Activated CD4-positive, alpha-beta memory T cell treated with anti-CD3 and anti-CD28 coated beads for 36 hours (primary cell): ENCODE results near the gene CEP131. TPM values are rescaled to one million over a fixed set of nuclear protein-coding genes. Genes with fewer than 3 reads are reported as not detected.
"Not testable (repeated sequence)": the region's sequence is repeated elsewhere in the genome, so short reads cannot be mapped to it uniquely, and the experiment has no call there.

Experiments used
- CTCF ChIA-PET: fragments of 350-600 bp; sonication (Branson Sonifier 250); formaldehyde crosslinking; loops from one replicate; lab custom pipeline; 2021; ENCODE audit warnings: antibody characterized with exemption, inconsistent platforms; lab: Charles Lee
- POLR2A ChIA-PET: fragments of 350-600 bp; sonication (Branson Sonifier 250); formaldehyde crosslinking; loops from one replicate; lab custom pipeline; 2021; ENCODE audit warnings: antibody characterized with exemption; lab: Charles Lee
- DNase-seq: peaks from one replicate; pipeline ENCODE4 v3.0.0-alpha.2; 2020
- H3K27ac Mint-ChIP-seq: one replicate; pipeline ENCODE4 v1.8.0; 2021; ENCODE audit warnings: mixed read lengths
- H3K27me3 Mint-ChIP-seq: one replicate; pipeline ENCODE4 v1.8.0; 2021; ENCODE audit warnings: mixed read lengths
- H3K36me3 Mint-ChIP-seq: one replicate; pipeline ENCODE4 v1.8.0; 2021; ENCODE audit warnings: mixed read lengths
- H3K4me1 Mint-ChIP-seq: one replicate; pipeline ENCODE4 v1.8.0; 2021; ENCODE audit warnings: low read depth, mixed read lengths
- H3K4me3 Mint-ChIP-seq: one replicate; pipeline ENCODE4 v1.8.0; 2021; ENCODE audit warnings: mild to moderate bottlenecking, mixed read lengths
- H3K9me3 Mint-ChIP-seq: one replicate; pipeline ENCODE4 v1.8.0; 2021; ENCODE audit warnings: mixed read lengths
- intact Hi-C: fragments of 100-400 bp; cut with micrococcal nuclease; formaldehyde crosslinking; loops from one replicate; pipeline ENCODE4 v1.15.1; 2023
- total RNA-seq, 2 experiments: library from RNA; stranded (reverse); gene quantifications; one replicate each; pipeline ENCODE4 v1.2.3, GENCODE V29; 2021

Gene CEP131
- total RNA-seq, 2 experiments from 2014 or later, result 11.1 to 11.3 TPM

- H3K27me3 Mint-ChIP-seq, result peaks cover 25% of the 10 kb centered on the region
- CTCF ChIA-PET, result no interaction called here
- DNase-seq, result no peak
- no peaks in the 10 kb centered on the region for H3K4me1 Mint-ChIP-seq
- no peaks in the 10 kb centered on the region for H3K9me3 Mint-ChIP-seq
- no peak overlapping the region for H3K27ac Mint-ChIP-seq
- POLR2A ChIA-PET, result no interaction called here
- no peak overlapping the region for H3K4me3 Mint-ChIP-seq
- H3K36me3 Mint-ChIP-seq, result no peaks in the 10 kb centered on the region
- intact Hi-C loops, result no loop called here
Observed at GRCh38 chr17:81162491-81162890, 60.3 kb downstream of the CEP131 start.

- Mint-ChIP-seq H3K27ac (no peak overlapping the region), H3K9me3 (no peaks in the 10 kb centered on the region), H3K4me1 (no peaks in the 10 kb centered on the region), H3K36me3 (no peaks in the 10 kb centered on the region), H3K4me3 (no peak overlapping the region), H3K27me3 (peaks cover 21% of the 10 kb centered on the region)
- DNase-seq, result no peak
- ChIA-PET CTCF (no interaction called here), POLR2A (no interaction called here)
- intact Hi-C loops, result no loop called here
Observed at GRCh38 chr17:81161972-81162371, 60.8 kb downstream of the CEP131 start.

- H3K4me3 Mint-ChIP-seq, result no peak overlapping the region
- no peaks in the 10 kb centered on the region for H3K4me1 Mint-ChIP-seq
- ChIA-PET POLR2A (no interaction called here), CTCF (no interaction called here)
- peaks cover 21% of the 10 kb centered on the region for H3K27me3 Mint-ChIP-seq
- DNase-seq, result no peak
- intact Hi-C loops, result no loop called here
- H3K36me3 Mint-ChIP-seq, result no peaks in the 10 kb centered on the region
- H3K27ac Mint-ChIP-seq, result no peak overlapping the region
- H3K9me3 Mint-ChIP-seq, result no peaks in the 10 kb centered on the region
Observed at GRCh38 chr17:81161536-81161935, 61.2 kb downstream of the CEP131 start.

GRCh38 chr17:81160747-81161453 is 61.9 kb downstream of the CEP131 start:
- Mint-ChIP-seq H3K27ac (no peak overlapping the region), H3K4me3 (no peak overlapping the region), H3K4me1 (no peaks in the 10 kb centered on the region), H3K27me3 (peaks cover 21% of the 10 kb centered on the region), H3K9me3 (no peaks in the 10 kb centered on the region), H3K36me3 (no peaks in the 10 kb centered on the region)
- POLR2A ChIA-PET, result no interaction called here
- no peak for DNase-seq
- CTCF ChIA-PET, result no interaction called here
- intact Hi-C loops, result no loop called here

GRCh38 chr17:81160306-81160705 is 62.5 kb downstream of the CEP131 start:
- Mint-ChIP-seq H3K4me1 (no peaks in the 10 kb centered on the region), H3K4me3 (no peak overlapping the region), H3K9me3 (no peaks in the 10 kb centered on the region), H3K27me3 (peaks cover 21% of the 10 kb centered on the region), H3K36me3 (no peaks in the 10 kb centered on the region), H3K27ac (no peak overlapping the region)
- ChIA-PET CTCF (no interaction called here), POLR2A (no interaction called here)
- intact Hi-C loops, result no loop called here
- no peak for DNase-seq

- Mint-ChIP-seq H3K27me3 (peaks cover 18% of the 10 kb centered on the region), H3K4me1 (no peaks in the 10 kb centered on the region), H3K36me3 (no peaks in the 10 kb centered on the region), H3K9me3 (no peaks in the 10 kb centered on the region), H3K27ac (no peak overlapping the region), H3K4me3 (no peak overlapping the region)
- POLR2A ChIA-PET, result no interaction called here
- no peak for DNase-seq
- CTCF ChIA-PET, result no interaction called here
- intact Hi-C loops, result no loop called here
Observed at GRCh38 chr17:81159611-81160265, 63.0 kb downstream of the CEP131 start.

- no peak overlapping the region for H3K4me3 Mint-ChIP-seq
- H3K27ac Mint-ChIP-seq, result no peak overlapping the region
- peaks cover 12% of the 10 kb centered on the region for H3K27me3 Mint-ChIP-seq
- ChIA-PET CTCF (no interaction called here), POLR2A (no interaction called here)
- H3K9me3 Mint-ChIP-seq, result no peaks in the 10 kb centered on the region
- no peaks in the 10 kb centered on the region for H3K36me3 Mint-ChIP-seq
- DNase-seq, result no peak
- intact Hi-C loops, result no loop called here
- H3K4me1 Mint-ChIP-seq, result no peaks in the 10 kb centered on the region
Observed at GRCh38 chr17:81158688-81159590, 63.8 kb downstream of the CEP131 start.

- no peak for DNase-seq
- peaks cover 4% of the 10 kb centered on the region for H3K4me1 Mint-ChIP-seq
- H3K27ac Mint-ChIP-seq, result no peak overlapping the region
- H3K36me3 Mint-ChIP-seq, result no peaks in the 10 kb centered on the region
- no peaks in the 10 kb centered on the region for H3K9me3 Mint-ChIP-seq
- ChIA-PET CTCF (no interaction called here), POLR2A (no interaction called here)
- H3K27me3 Mint-ChIP-seq, result peaks cover 11% of the 10 kb centered on the region
- intact Hi-C loops, result no loop called here
- H3K4me3 Mint-ChIP-seq, result no peak overlapping the region
Observed at GRCh38 chr17:81157848-81158687, 64.7 kb downstream of the CEP131 start.

GRCh38 chr17:81156866-81157805 is 65.6 kb downstream of the CEP131 start:
- no peaks in the 10 kb centered on the region for H3K36me3 Mint-ChIP-seq
- intact Hi-C loops, result no loop called here
- H3K4me1 Mint-ChIP-seq, result peaks cover 7% of the 10 kb centered on the region
- POLR2A ChIA-PET, result no interaction called here
- no peaks in the 10 kb centered on the region for H3K9me3 Mint-ChIP-seq
- peaks cover 10% of the 10 kb centered on the region for H3K27me3 Mint-ChIP-seq
- CTCF ChIA-PET, result interaction anchor here (0.7 kb wide), 1 partner anchor 362 kb away, joined by 3 read pairs; no protein-coding TSS in a partner anchor
- no peak for DNase-seq
- H3K27ac Mint-ChIP-seq, result no peak overlapping the region
- no peak overlapping the region for H3K4me3 Mint-ChIP-seq

GRCh38 chr17:81154961-81155360 is 67.8 kb downstream of the CEP131 start:
- intact Hi-C loops, result no loop called here
- ChIA-PET POLR2A (no interaction called here), CTCF (no interaction called here)
- Mint-ChIP-seq H3K27me3 (peaks cover 4% of the 10 kb centered on the region), H3K9me3 (no peaks in the 10 kb centered on the region), H3K4me3 (no peak overlapping the region), H3K4me1 (peaks cover 7% of the 10 kb centered on the region), H3K36me3 (no peaks in the 10 kb centered on the region), H3K27ac (no peak overlapping the region)
- DNase-seq, result no peak

- H3K27ac Mint-ChIP-seq, H3K9me3 Mint-ChIP-seq, POLR2A ChIA-PET, H3K4me1 Mint-ChIP-seq, intact Hi-C loops, H3K4me3 Mint-ChIP-seq, CTCF ChIA-PET, DNase-seq, H3K27me3 Mint-ChIP-seq, H3K36me3 Mint-ChIP-seq: not testable (repeated sequence)
Observed at GRCh38 chr17:81154016-81154415, 68.7 kb downstream of the CEP131 start.
